Nephron progenitor cell (in vitro differentiated cells): ENCODE measurements around the gene MRPL18.

Experiments used
- DNase-seq: peaks from one replicate; pipeline ENCODE4 v3.0.0; 2021
- H3K27ac Mint-ChIP-seq: 2 replicates; pipeline ENCODE4 v1.8.0; 2021; ENCODE audit warnings: mild to moderate bottlenecking, moderate library complexity, mixed read lengths
- H3K27me3 Mint-ChIP-seq: 2 replicates; pipeline ENCODE4 v1.8.0; 2021; ENCODE audit warnings: mild to moderate bottlenecking, low read depth, mixed read lengths; ENCODE audit not compliant: poor library complexity
- H3K36me3 Mint-ChIP-seq: 2 replicates; pipeline ENCODE4 v1.8.0; 2021; ENCODE audit warnings: low read depth, mixed read lengths
- H3K4me1 Mint-ChIP-seq: 2 replicates; pipeline ENCODE4 v1.8.0; 2021; ENCODE audit warnings: mixed read lengths
- H3K4me3 Mint-ChIP-seq: 2 replicates; pipeline ENCODE4 v1.8.0; 2021; ENCODE audit warnings: mild to moderate bottlenecking, moderate library complexity, mixed read lengths
- H3K9me3 Mint-ChIP-seq: 2 replicates; pipeline ENCODE4 v1.8.0; 2021; ENCODE audit warnings: mild to moderate bottlenecking, moderate library complexity, mixed read lengths
- CTCF ChIP-seq: fragments of 200-600 bp; sonication (generic); IDR thresholded peaks from 2 replicates; pipeline ENCODE4 v1.5.0; 2021; ENCODE audit warnings: antibody characterized with exemption

The MRPL18 gene

GRCh38 chr6:159766906-159767305 is 23.4 kb upstream of the MRPL18 start:
- Mint-ChIP-seq H3K36me3 (peaks cover 80% of the 10 kb centered on the region), H3K4me1 (peaks cover 20% of the 10 kb centered on the region), H3K27me3 (peaks cover 3% of the 10 kb centered on the region), H3K27ac (no peak overlapping the region), H3K4me3 (no peak overlapping the region), H3K9me3 (peaks cover 21% of the 10 kb centered on the region)
- TF ChIP-seq CTCF, result no peak
- DNase-seq, result no peak

- no peak for DNase-seq
- Mint-ChIP-seq H3K4me3 (no peak overlapping the region), H3K4me1 (peaks cover 10% of the 10 kb centered on the region), H3K36me3 (peaks cover 99% of the 10 kb centered on the region), H3K27me3 (peaks cover 3% of the 10 kb centered on the region), H3K9me3 (peaks cover 21% of the 10 kb centered on the region), H3K27ac (no peak overlapping the region)
- no peak for TF ChIP-seq CTCF
Observed at GRCh38 chr6:159769470-159769869, 20.8 kb upstream of the MRPL18 start.

- Mint-ChIP-seq H3K36me3 (peaks cover 99% of the 10 kb centered on the region), H3K4me1 (no peaks in the 10 kb centered on the region), H3K9me3 (peaks cover 21% of the 10 kb centered on the region), H3K27me3 (peaks cover 3% of the 10 kb centered on the region), H3K4me3 (no peak overlapping the region), H3K27ac (no peak overlapping the region)
- no peak for TF ChIP-seq CTCF
- no peak for DNase-seq
Observed at GRCh38 chr6:159772196-159772595, 18.1 kb upstream of the MRPL18 start.

GRCh38 chr6:159777240-159777904 is 12.9 kb upstream of the MRPL18 start:
- Mint-ChIP-seq H3K27ac (no peak overlapping the region), H3K36me3 (peaks cover 92% of the 10 kb centered on the region), H3K27me3 (no peaks in the 10 kb centered on the region), H3K9me3 (no peaks in the 10 kb centered on the region), H3K4me1 (no peaks in the 10 kb centered on the region), H3K4me3 (no peak overlapping the region)
- TF ChIP-seq CTCF, result no peak
- no peak for DNase-seq

GRCh38 chr6:159778131-159778530 is 12.1 kb upstream of the MRPL18 start:
- no peaks in the 10 kb centered on the region for H3K4me1 Mint-ChIP-seq
- H3K9me3 Mint-ChIP-seq, result no peaks in the 10 kb centered on the region
- DNase-seq, result no peak
- no peak for TF ChIP-seq CTCF
- no peaks in the 10 kb centered on the region for H3K27me3 Mint-ChIP-seq
- peaks cover 92% of the 10 kb centered on the region for H3K36me3 Mint-ChIP-seq
- H3K4me3 Mint-ChIP-seq, result no peak overlapping the region
- no peak overlapping the region for H3K27ac Mint-ChIP-seq

- Mint-ChIP-seq H3K27ac (no peak overlapping the region), H3K9me3 (no peaks in the 10 kb centered on the region), H3K27me3 (no peaks in the 10 kb centered on the region)
Observed at GRCh38 chr6:159778542-159779103, 11.6 kb upstream of the MRPL18 start.

More at GRCh38 chr6:159778542-159779103, 11.6 kb upstream of the MRPL18 start:
- no peak for DNase-seq
- H3K4me3 Mint-ChIP-seq, result no peak overlapping the region
- no peaks in the 10 kb centered on the region for H3K4me1 Mint-ChIP-seq
- peaks cover 92% of the 10 kb centered on the region for H3K36me3 Mint-ChIP-seq
- TF ChIP-seq CTCF, result no peak
